GM12872 (cell line): Measurements from ENCODE around the gene ZNF222.

ENCODE experiments used
- CTCF ChIP-seq: IDR thresholded peaks from 3 replicates; pipeline ENCODE4 v1.5.1; 2011; ENCODE audit warnings: low read depth, mild to moderate bottlenecking, low read length, moderate library complexity; ENCODE audit not compliant: insufficient read depth

ZNF222 gene

GRCh38 chr19:44059229-44059628 lies 34.0 kb downstream of the ZNF222 start:
- TF ChIP-seq CTCF: no peak

- no peak for TF ChIP-seq CTCF
Observed at GRCh38 chr19:44061038-44061437, 35.9 kb downstream of the ZNF222 start.

DNA sequence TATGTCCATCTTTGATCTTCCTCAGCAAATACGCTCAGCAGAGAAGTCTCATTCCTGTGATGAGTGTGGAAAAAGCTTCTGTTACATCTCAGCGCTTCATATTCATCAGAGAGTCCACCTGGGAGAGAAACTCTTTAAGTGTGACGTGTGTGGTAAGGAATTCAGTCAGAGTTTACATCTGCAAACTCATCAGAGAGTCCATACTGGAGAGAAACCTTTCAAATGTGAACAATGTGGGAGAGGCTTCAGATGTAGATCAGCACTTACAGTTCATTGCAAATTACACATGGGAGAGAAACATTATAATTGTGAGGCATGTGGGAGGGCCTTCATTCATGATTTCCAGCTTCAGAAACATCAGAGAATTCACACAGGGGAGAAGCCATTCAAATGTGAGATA lies 41.1 kb downstream of the ZNF222 start:
- TF ChIP-seq CTCF: no peak

- TF ChIP-seq CTCF: no peak
Observed at GRCh38 chr19:44069415-44069814, 44.2 kb downstream of the ZNF222 start.

- no peak for TF ChIP-seq CTCF
Observed at GRCh38 chr19:44071824-44072542, 46.8 kb downstream of the ZNF222 start, which contains the start of gene ZNF284. TSS of gene ZNF284 (plus strand) at chr19:44072159. CDS start at chr19:44076390, 4,231 bp downstream.

GRCh38 chr19:44072543-44073401 lies 47.6 kb downstream of the ZNF222 start:
- no peak for TF ChIP-seq CTCF

DNA sequence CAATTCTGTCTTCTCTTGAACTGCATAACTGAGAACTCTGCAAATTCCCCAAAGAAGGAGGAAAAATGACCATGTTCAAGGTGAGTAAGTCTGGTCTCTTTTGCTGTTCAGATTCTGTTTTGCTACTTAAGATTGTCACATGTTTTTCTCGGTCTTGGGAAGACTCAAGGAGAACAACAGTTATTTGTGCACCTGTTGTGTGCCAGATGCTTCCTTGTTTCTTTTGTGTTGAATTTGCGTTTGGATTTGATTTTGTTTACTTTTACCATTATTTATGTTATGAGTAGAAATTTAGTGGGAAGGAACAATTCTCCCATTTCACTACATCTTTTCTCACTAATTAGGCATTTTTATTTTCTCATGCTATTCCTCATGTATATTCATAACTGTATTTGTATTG lies 51.1 kb downstream of the ZNF222 start:
- TF ChIP-seq CTCF: no peak
